Purkinje cell (primary cell): ENCODE data around the gene KCTD5. TPM values are rescaled to one million over a fixed set of nuclear protein-coding genes. Genes with fewer than 3 reads are reported as not detected.

ENCODE experiments used
- polyA plus RNA-seq: library from polyadenylated mRNA; unstranded; fragments of >200 nt; fragmentation: Nextera tagmentation; gene quantifications from 2 replicates; pipeline ENCODE4 v1.2.1, GENCODE V29; 2014

Gene KCTD5
- 2.2 and 3.6 TPM in 2 replicates for polyA plus RNA-seq

GRCh38 chr16:2682209-2683021, at the start of gene KCTD5:
TSS of gene KCTD5 (plus strand) at chr16:2682523. CDS start at chr16:2682549, 26 bp downstream.

GRCh38 chr16:2720064-2720457, 37.7 kb downstream of the KCTD5 start, which contains the start of gene PRSS27:
TSS of gene PRSS27 (minus strand) at chr16:2720224. CDS start at chr16:2720160, 64 bp downstream.

GRCh38 chr16:2752035-2752849, 69.9 kb downstream of the KCTD5 start, which contains the start of gene SRRM2:
TSS of gene SRRM2 (plus strand) at chr16:2752638. CDS start at chr16:2756365, 3,727 bp downstream.

Other genes with a start within 250 kb of the KCTD5 start
- gene TEDC2, start 222.4 kb upstream of the KCTD5 start, polyA plus RNA-seq: 0.21 and 0.22 TPM in 2 replicates
- gene NTN3, start 211.2 kb upstream of the KCTD5 start, polyA plus RNA-seq: not detected in 2 replicates
- 6.8 and 10.3 TPM in 2 replicates for gene TBC1D24, start 207.4 kb upstream of the KCTD5 start, polyA plus RNA-seq
- 112 and 120 TPM in 2 replicates for gene ATP6V0C, start 168.6 kb upstream of the KCTD5 start, polyA plus RNA-seq
- 0.77 and 2.2 TPM in 2 replicates for gene AMDHD2, start 162.2 kb upstream of the KCTD5 start, polyA plus RNA-seq
- 1.0 TPM in 1 of 2 replicates, not detected in the other for gene CEMP1, start 151.1 kb upstream of the KCTD5 start, polyA plus RNA-seq
- gene PDPK1, start 144.5 kb upstream of the KCTD5 start, polyA plus RNA-seq: 12.5 and 15.5 TPM in 2 replicates
- gene PRSS27, start 37.7 kb downstream of the KCTD5 start, polyA plus RNA-seq: 0.10 TPM in 1 of 2 replicates, not detected in the other
- 36.8 and 60.4 TPM in 2 replicates for gene SRRM2, start 70.1 kb downstream of the KCTD5 start, polyA plus RNA-seq
- gene ELOB, start 94.8 kb downstream of the KCTD5 start, polyA plus RNA-seq: 1,180 and 1,450 TPM in 2 replicates
- not detected in 2 replicates for gene PRSS33, start 105.0 kb downstream of the KCTD5 start, polyA plus RNA-seq
- not detected in 2 replicates for gene PRSS41, start 115.9 kb downstream of the KCTD5 start, polyA plus RNA-seq
- gene PRSS21, start 134.7 kb downstream of the KCTD5 start, polyA plus RNA-seq: not detected in 2 replicates
- not detected in 2 replicates for gene ZG16B, start 147.8 kb downstream of the KCTD5 start, polyA plus RNA-seq
- gene PRSS22, start 175.6 kb downstream of the KCTD5 start, polyA plus RNA-seq: 1.9 and 3.8 TPM in 2 replicates
- gene FLYWCH2, start 200.7 kb downstream of the KCTD5 start, polyA plus RNA-seq: 3.5 and 8.7 TPM in 2 replicates
- gene FLYWCH1, start 229.4 kb downstream of the KCTD5 start, polyA plus RNA-seq: 3.2 and 4.7 TPM in 2 replicates